Measurements from ENCODE around the gene MCC.

The MCC gene

DNA sequence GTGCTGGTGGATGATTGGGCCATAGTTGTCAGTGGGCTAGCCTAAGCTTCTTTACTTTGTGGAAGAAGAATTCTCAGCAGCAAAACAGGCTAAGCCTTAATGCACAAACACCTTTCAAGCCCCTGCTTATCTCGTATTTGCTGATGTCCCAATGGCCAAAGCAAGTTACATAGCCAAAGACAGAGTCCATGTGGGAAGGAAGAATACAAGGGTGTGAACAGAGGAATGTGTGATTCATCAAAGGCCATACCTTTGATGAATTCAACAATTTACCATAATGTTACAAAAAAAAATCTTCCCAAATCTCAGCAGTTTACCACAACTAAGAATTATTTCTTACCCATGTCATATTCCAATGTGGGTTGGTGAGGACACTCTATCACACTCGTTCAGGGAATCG is 24.1 kb upstream of the MCC start:
- in situ Hi-C loops (cut with MboI; ENCODE audit: low sequenced_read_pairs, unreplicated experiment) = loop anchor here (10.0 to 25.0 kb wide), 3 partner anchors 128 to 525 kb away; partner anchors contain the start of gene DCP2
- DNase-seq (ENCODE audit: low spot score) = no peak
- TF ChIP-seq, protein P1, sequence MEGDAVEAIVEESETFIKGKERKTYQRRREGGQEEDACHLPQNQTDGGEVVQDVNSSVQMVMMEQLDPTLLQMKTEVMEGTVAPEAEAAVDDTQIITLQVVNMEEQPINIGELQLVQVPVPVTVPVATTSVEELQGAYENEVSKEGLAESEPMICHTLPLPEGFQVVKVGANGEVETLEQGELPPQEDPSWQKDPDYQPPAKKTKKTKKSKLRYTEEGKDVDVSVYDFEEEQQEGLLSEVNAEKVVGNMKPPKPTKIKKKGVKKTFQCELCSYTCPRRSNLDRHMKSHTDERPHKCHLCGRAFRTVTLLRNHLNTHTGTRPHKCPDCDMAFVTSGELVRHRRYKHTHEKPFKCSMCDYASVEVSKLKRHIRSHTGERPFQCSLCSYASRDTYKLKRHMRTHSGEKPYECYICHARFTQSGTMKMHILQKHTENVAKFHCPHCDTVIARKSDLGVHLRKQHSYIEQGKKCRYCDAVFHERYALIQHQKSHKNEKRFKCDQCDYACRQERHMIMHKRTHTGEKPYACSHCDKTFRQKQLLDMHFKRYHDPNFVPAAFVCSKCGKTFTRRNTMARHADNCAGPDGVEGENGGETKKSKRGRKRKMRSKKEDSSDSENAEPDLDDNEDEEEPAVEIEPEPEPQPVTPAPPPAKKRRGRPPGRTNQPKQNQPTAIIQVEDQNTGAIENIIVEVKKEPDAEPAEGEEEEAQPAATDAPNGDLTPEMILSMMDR (IDR thresholded peaks at IDR 0.05; ENCODE audit: borderline replicate concordance, control extremely low read depth, extremely low read depth, insufficient read depth, missing control alignments) = no peak

DNA sequence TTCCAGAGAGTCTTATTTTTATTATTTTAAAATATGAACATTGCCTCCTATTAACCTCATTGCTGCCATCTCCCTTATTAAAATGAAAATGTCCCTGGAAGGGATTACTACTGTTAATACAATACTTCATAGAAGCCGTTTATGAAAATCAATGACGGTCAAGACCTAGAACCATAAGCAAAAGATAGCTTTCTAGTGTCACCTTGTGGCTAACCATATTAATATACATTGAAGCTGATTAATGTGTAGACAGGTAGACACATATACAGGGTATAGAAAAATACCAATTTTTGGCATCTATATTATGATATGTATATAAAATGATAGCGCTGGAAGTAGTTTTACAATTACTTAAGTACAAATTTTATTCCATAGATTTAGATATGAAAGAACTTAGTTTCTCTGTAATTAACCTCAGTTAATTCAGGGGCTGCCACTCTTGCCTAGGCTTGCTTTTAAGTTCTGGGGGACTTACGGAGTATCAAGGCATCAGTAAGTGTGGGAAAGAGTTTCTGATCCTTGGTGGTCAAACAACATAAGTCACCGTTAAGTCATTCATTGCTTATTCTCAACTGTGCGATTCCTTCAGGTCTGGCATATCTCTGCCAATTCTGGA is 22.7 kb upstream of the MCC start:
- peak; percentile 17 for DNase-seq (ENCODE audit: low spot score)
- TF ChIP-seq, protein P1 (IDR thresholded peaks at IDR 0.05; ENCODE audit: borderline replicate concordance, control extremely low read depth, extremely low read depth, insufficient read depth, missing control alignments) = peak; percentile 24
- in situ Hi-C loops (cut with MboI; ENCODE audit: low sequenced_read_pairs, unreplicated experiment) = loop anchor here (10.0 to 25.0 kb wide), 3 partner anchors 126 to 524 kb away; partner anchors contain the start of gene DCP2

DNA sequence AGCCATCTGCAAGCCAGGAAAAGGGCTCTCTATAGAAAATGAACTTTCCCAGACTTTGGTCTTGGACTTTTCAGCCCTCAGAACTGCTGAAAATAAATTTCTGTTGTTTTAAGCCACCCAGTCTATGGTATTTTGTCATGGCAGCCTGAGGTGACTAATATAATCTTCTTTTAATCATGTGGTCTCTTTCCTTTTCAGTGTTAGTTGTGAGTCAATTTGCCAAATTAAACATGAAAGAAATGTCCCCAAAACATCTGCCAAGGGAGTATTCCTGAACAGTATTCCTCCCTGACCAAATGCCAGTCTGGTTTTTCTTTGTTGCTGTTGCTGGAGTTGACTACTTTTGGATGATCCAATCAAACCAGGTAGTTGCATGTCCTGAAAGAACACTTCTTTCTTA is 20.5 kb upstream of the MCC start:
- TF ChIP-seq, protein P1 (IDR thresholded peaks at IDR 0.05; ENCODE audit: borderline replicate concordance, control extremely low read depth, extremely low read depth, insufficient read depth, missing control alignments) = no peak
- no peak for DNase-seq (ENCODE audit: low spot score)
- in situ Hi-C loops (cut with MboI; ENCODE audit: low sequenced_read_pairs, unreplicated experiment) = loop anchor here (25.0 kb wide), 2 partner anchors 171 to 521 kb away; partner anchors contain the start of gene DCP2

DNA sequence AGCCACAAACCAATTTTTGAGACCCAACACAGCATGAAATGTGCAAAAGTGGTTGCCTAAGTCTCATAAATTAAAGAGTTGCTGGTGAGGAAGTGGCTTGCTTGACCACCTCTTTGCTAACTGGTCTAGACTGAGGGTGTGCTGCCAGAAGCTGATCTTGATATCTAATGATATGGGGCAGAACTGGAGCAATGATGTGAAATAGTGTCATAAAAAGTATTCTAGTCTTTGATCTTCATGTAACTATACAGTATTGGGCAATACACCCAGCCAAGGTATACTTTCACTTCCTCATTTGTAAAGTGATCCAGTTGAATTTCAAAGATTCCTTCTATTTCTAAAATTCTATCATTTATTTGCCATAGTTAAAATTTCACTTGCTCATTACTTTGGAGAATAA is 19.3 kb upstream of the MCC start:
- TF ChIP-seq, protein P1 (IDR thresholded peaks at IDR 0.05; ENCODE audit: borderline replicate concordance, control extremely low read depth, extremely low read depth, insufficient read depth, missing control alignments) = no peak
- no peak for DNase-seq (ENCODE audit: low spot score)
- in situ Hi-C loops (cut with MboI; ENCODE audit: low sequenced_read_pairs, unreplicated experiment) = loop anchor here (25.0 kb wide), 2 partner anchors 170 to 520 kb away; partner anchors contain the start of gene DCP2

DNA sequence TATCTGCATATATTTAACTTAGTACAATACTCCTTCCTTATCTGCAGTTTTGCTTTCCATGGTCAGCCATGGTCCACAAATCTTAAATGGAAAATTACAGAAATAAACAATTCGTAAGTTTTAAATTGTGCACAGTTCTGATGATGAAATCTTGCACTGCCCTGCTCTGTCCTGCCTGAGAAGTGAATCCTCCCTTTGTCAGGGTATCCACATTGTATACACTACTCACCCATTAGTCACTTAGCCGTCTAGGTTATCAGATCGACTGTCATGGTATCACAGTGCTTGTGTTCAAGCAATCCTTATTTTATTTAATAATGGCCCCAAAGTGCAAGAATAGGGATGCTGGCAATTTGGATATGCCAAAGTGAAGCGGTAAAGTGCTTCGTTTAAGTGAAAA is 16.9 kb upstream of the MCC start:
- DNase-seq (ENCODE audit: low spot score) = no peak
- TF ChIP-seq, protein P1 (IDR thresholded peaks at IDR 0.05; ENCODE audit: borderline replicate concordance, control extremely low read depth, extremely low read depth, insufficient read depth, missing control alignments) = no peak
- in situ Hi-C loops (cut with MboI; ENCODE audit: low sequenced_read_pairs, unreplicated experiment) = loop anchor here (25.0 kb wide), 2 partner anchors 168 to 518 kb away; partner anchors contain the start of gene DCP2

DNA sequence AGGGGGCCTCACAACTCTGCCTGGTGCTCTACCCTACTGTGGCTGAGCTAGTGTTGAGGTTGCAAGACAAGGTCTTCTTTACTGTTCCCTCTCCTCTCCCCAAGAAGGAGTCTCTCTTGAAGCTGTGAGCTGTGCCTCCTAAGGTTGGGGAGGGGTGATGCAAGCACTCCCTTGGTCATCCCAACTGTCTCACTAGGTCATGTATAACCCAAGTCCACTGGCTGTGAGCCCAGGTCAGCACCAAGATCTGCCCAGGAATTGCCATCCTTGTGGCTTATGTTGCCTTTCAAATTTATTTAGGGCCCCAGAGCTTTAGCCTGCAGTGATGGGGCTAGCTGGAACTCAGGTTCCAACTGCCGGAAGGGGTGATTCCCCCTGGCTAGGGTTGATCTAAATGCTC is 14.9 kb upstream of the MCC start:
- in situ Hi-C loops (cut with MboI; ENCODE audit: low sequenced_read_pairs, unreplicated experiment) = loop anchor here (25.0 kb wide), 2 partner anchors 166 to 516 kb away; partner anchors contain the start of gene DCP2
- no peak for DNase-seq (ENCODE audit: low spot score)
- TF ChIP-seq, protein P1 (IDR thresholded peaks at IDR 0.05; ENCODE audit: borderline replicate concordance, control extremely low read depth, extremely low read depth, insufficient read depth, missing control alignments) = no peak

All from GM13976 (cell line).